Endothelial cell of umbilical vein (primary cell): ENCODE measurements around the gene GPATCH1. TPM values are rescaled to one million over a fixed set of nuclear protein-coding genes. Genes with fewer than 3 reads are reported as not detected.

Experiments
- BruUV-seq: library from RNA; stranded (reverse); fragments of 400-500 nt; replicated peaks from 2 replicates; lab custom pipeline; 2021; lab: Mats Ljungman, UMichigan
- CTCF ChIA-PET: fragments of 300-600, 350-600 bp; sonication (Branson Sonifier 250); formaldehyde crosslinking; loops from one replicate; lab custom pipeline; 2021; ENCODE audit warnings: antibody characterized with exemption, inconsistent platforms; lab: Charles Lee
- POLR2A ChIA-PET: fragments of 300-600, 350-600 bp; sonication (Branson Sonifier 250); formaldehyde crosslinking; loops from one replicate; lab custom pipeline; 2021; ENCODE audit warnings: antibody characterized with exemption, inconsistent platforms; lab: Charles Lee
- DNase-seq: peaks from one replicate; pipeline ENCODE4 v3.0.0-alpha.2; 2011; ENCODE audit warnings: low read depth, low spot score
- FAIRE-seq: peaks from 2 replicates; lab custom pipeline; 2011; peaks lifted over from hg19 to GRCh38; lab: Jason Lieb, UNC
- H2AFZ ChIP-seq: 2 replicates; pipeline ENCODE4 v1.6.0; 2012; ENCODE audit warnings: low read depth, low read length, control low read depth, inconsistent platforms
- H3K27ac ChIP-seq: 2 replicates; pipeline ENCODE4 v1.5.1; 2011; ENCODE audit warnings: low read depth, mild to moderate bottlenecking, control low read depth, low read length, moderate library complexity; ENCODE audit not compliant: insufficient read depth
- H3K27me3 ChIP-seq, 2 experiments: 2 replicates each; pipeline versions ENCODE4 v1.6.0 to v1.6.1; 2011; ENCODE audit warnings: low read length in 2 of 2, mixed read lengths in 1 of 2; ENCODE audit not compliant: control insufficient read depth in 2 of 2, insufficient read depth in 2 of 2
- H3K36me3 ChIP-seq, 2 experiments: 2 replicates in 1 of 2; 3 replicates in 1 of 2; pipeline ENCODE4 v1.5.1; 2011; ENCODE audit warnings: low read length in 2 of 2, mild to moderate bottlenecking in 1 of 2, moderate library complexity in 1 of 2; ENCODE audit not compliant: control insufficient read depth in 2 of 2, insufficient read depth in 2 of 2; ENCODE audit errors: extremely low read depth in 1 of 2
- H3K4me1 ChIP-seq: 3 replicates; pipeline ENCODE4 v1.5.1; 2011; ENCODE audit warnings: mild to moderate bottlenecking, low read length; ENCODE audit not compliant: control insufficient read depth, insufficient read depth; ENCODE audit errors: extremely low read depth
- H3K4me2 ChIP-seq: 2 replicates; pipeline ENCODE4 v1.6.1; 2011; ENCODE audit warnings: low read length, control low read depth, mixed read lengths; ENCODE audit not compliant: insufficient read depth
- H3K4me3 ChIP-seq, 3 experiments: fragments of 200-600 bp in 1 of 3; sonication (generic), shearing (Covaris generic) in 1 of 3; replicated peaks in 1 of 3; 2 replicates each; pipeline ENCODE4 v1.5.1; 2011 to 2016; ENCODE audit warnings: control low read depth in 3 of 3, low read length in 3 of 3, mild to moderate bottlenecking in 2 of 3, inconsistent platforms in 1 of 3, low read depth in 1 of 3, moderate library complexity in 1 of 3; ENCODE audit not compliant: insufficient read depth in 1 of 3
- H3K79me2 ChIP-seq: 2 replicates; pipeline ENCODE4 v1.6.0; 2012; ENCODE audit warnings: low read length, inconsistent platforms; ENCODE audit not compliant: control insufficient read depth, insufficient read depth
- H3K9ac ChIP-seq: replicated peaks from 2 replicates; pipeline ENCODE3; 2011; ENCODE audit warnings: low read length, control low read depth; ENCODE audit not compliant: insufficient read depth; ENCODE audit errors: extremely low read depth
- H3K9me1 ChIP-seq: replicated peaks from 3 replicates; pipeline ENCODE4 v1.6.0; 2011; ENCODE audit warnings: mild to moderate bottlenecking, low read length; ENCODE audit not compliant: control insufficient read depth, insufficient read depth; ENCODE audit errors: extremely low read depth
- H3K9me3 ChIP-seq: replicated peaks from 2 replicates; pipeline ENCODE4 v1.5.1; 2012; ENCODE audit warnings: low read length, inconsistent platforms; ENCODE audit not compliant: control insufficient read depth, insufficient read depth
- H4K20me1 ChIP-seq: replicated peaks from 2 replicates; pipeline ENCODE3; 2011; ENCODE audit warnings: mild to moderate bottlenecking, low read length; ENCODE audit not compliant: control insufficient read depth, insufficient read depth; ENCODE audit errors: extremely low read depth
- EZH2 ChIP-seq: IDR thresholded peaks from 2 replicates; pipeline ENCODE4 v1.6.1; 2012; ENCODE audit warnings: borderline replicate concordance, low read depth, mild to moderate bottlenecking, moderate library complexity, low read length, inconsistent platforms; ENCODE audit not compliant: severe bottlenecking
- FOS ChIP-seq: IDR thresholded peaks from 2 replicates; pipeline ENCODE4 v1.6.1; 2011; ENCODE audit warnings: mild to moderate bottlenecking, low read length, moderate library complexity, borderline replicate concordance; ENCODE audit not compliant: insufficient read depth
- GATA2 ChIP-seq: IDR thresholded peaks from 2 replicates; pipeline ENCODE4 v1.7.0; 2011; ENCODE audit warnings: low read depth, mild to moderate bottlenecking, moderate library complexity, mixed read lengths, low read length; ENCODE audit not compliant: insufficient read length, insufficient read depth
- JUN ChIP-seq: IDR thresholded peaks from 2 replicates; pipeline ENCODE4 v1.6.1; 2011; ENCODE audit warnings: borderline replicate concordance, low read depth; ENCODE audit not compliant: insufficient read length, insufficient read depth
- MAX ChIP-seq: IDR thresholded peaks from 2 replicates; pipeline ENCODE4 v1.6.1; 2011; ENCODE audit not compliant: insufficient read depth, insufficient read length
- MYC ChIP-seq: IDR thresholded peaks from one replicate; pipeline ENCODE4 v1.6.1; 2011; ENCODE audit warnings: mild to moderate bottlenecking, low read depth, low read length
- POLR2A ChIP-seq: IDR thresholded peaks from 2 replicates; pipeline ENCODE4 v1.6.1; 2012; ENCODE audit warnings: low read depth, mild to moderate bottlenecking, control low read depth, low read length
- POLR2AphosphoS5 ChIP-seq: IDR thresholded peaks from 2 replicates; pipeline ENCODE4 v1.6.1; 2012; ENCODE audit warnings: low read depth, mild to moderate bottlenecking, control low read depth, low read length, moderate library complexity; ENCODE audit not compliant: insufficient read depth
- dilution Hi-C: fragments of 300-500 bp; cut with MboI; formaldehyde crosslinking; loops from one replicate; pipeline ENCODE4 v1.15.0; 2019; ENCODE audit warnings: low sequenced_read_pairs; ENCODE audit not compliant: extremely low pct_ligation_motif_present
- intact Hi-C: fragments of 100-400 bp; cut with micrococcal nuclease; formaldehyde crosslinking; loops from one replicate; pipeline ENCODE4 v1.10.0; 2022
- polyA plus RNA-seq, 4 experiments: library from polyadenylated mRNA; depleted of rRNA in 3 of 4; stranded (reverse) in 3 of 4; unstranded in 1 of 4; fragments of >200 nt; gene quantifications; 2 replicates each; pipeline versions ENCODE4 v1.2.1 to v1.2.3, GENCODE V29; 2011 to 2012; ENCODE audit warnings: missing spikeins in 1 of 4
- total RNA-seq: library from RNA; stranded (reverse); gene quantifications from 2 replicates; pipeline ENCODE4 v1.2.3, GENCODE V29; 2021
- TF ChIP-seq, protein P1 (sequence below), 2 donors: IDR thresholded peaks; 1 replicate in 1 of 2; 2 replicates in 1 of 2; pipeline ENCODE4 v1.5.1; 2011; ENCODE audit warnings: low read length in 2 of 2, mild to moderate bottlenecking in 2 of 2, moderate library complexity in 2 of 2, control low read depth in 1 of 2, inconsistent platforms in 1 of 2, low read depth in 1 of 2; ENCODE audit not compliant: insufficient read depth in 1 of 2; ENCODE audit errors: extremely low read depth in 1 of 2

GPATCH1 gene
- total and polyA plus RNA-seq, 2 donors (not counting 3 experiments of a cell fraction or from before 2014, with no cell fraction given) = 4.5 to 9.2 TPM

GRCh38 chr19:33175156-33175782 is 94.3 kb downstream of the GPATCH1 start:
- intact Hi-C loops (loop anchor here (5.0 kb wide), 1 partner anchor 202 kb away; no protein-coding TSS in a partner anchor), dilution Hi-C loops (no loop called here)
- ChIA-PET POLR2A (no interaction called here), CTCF (interaction anchor here (1.5 to 5.8 kb wide), 6 partner anchors 10 to 31 kb away, joined by 3 to 32 read pairs (median 8); no protein-coding TSS in a partner anchor)
- H4K20me1 ChIP-seq = no peaks in the 10 kb centered on the region
- H3K79me2 ChIP-seq = no peaks in the 10 kb centered on the region
- H3K4me2 ChIP-seq = no peak overlapping the region
- TF ChIP-seq FOS (no peak), MYC (no peak), EZH2 (no peak), GATA2 (no peak), POLR2A (no peak), MAX (no peak), POLR2AphosphoS5 (no peak), JUN (no peak)
- TF ChIP-seq, protein P1, sequence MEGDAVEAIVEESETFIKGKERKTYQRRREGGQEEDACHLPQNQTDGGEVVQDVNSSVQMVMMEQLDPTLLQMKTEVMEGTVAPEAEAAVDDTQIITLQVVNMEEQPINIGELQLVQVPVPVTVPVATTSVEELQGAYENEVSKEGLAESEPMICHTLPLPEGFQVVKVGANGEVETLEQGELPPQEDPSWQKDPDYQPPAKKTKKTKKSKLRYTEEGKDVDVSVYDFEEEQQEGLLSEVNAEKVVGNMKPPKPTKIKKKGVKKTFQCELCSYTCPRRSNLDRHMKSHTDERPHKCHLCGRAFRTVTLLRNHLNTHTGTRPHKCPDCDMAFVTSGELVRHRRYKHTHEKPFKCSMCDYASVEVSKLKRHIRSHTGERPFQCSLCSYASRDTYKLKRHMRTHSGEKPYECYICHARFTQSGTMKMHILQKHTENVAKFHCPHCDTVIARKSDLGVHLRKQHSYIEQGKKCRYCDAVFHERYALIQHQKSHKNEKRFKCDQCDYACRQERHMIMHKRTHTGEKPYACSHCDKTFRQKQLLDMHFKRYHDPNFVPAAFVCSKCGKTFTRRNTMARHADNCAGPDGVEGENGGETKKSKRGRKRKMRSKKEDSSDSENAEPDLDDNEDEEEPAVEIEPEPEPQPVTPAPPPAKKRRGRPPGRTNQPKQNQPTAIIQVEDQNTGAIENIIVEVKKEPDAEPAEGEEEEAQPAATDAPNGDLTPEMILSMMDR (IDR thresholded peaks at IDR 0.05; ENCODE audit: extremely low read depth in 1 of 2, insufficient read depth in 1 of 2, low read depth in 1 of 2, low read length in 2 of 2) = no peak
- H3K36me3 ChIP-seq = no peaks in the 10 kb centered on the region
- BruUV-seq = no TSS peak
- no peak overlapping the region for H3K4me3 ChIP-seq
- no peak for FAIRE-seq
- no peak overlapping the region for H3K27ac ChIP-seq
- H3K9ac ChIP-seq = no peak overlapping the region
- H3K9me3 ChIP-seq = no peaks in the 10 kb centered on the region
- no peaks in the 10 kb centered on the region for H3K9me1 ChIP-seq
- no peak overlapping the region for H2AFZ ChIP-seq
- peaks cover 15% of the 10 kb centered on the region for H3K4me1 ChIP-seq
- peaks cover 0 to 7% of the 10 kb centered on the region in 2 experiments for H3K27me3 ChIP-seq
- DNase-seq = no peak
